Measurements from ENCODE around the gene COL6A3. TPM values are rescaled to one million over a fixed set of nuclear protein-coding genes. Genes with fewer than 3 reads are reported as not detected.
"Not testable (repeated sequence)": the region's sequence is repeated elsewhere in the genome, so short reads cannot be mapped to it uniquely, and the experiment has no call there.

COL6A3 gene
- total RNA-seq, 1 experiment from 2014 or later = 0.17 TPM

DNA sequence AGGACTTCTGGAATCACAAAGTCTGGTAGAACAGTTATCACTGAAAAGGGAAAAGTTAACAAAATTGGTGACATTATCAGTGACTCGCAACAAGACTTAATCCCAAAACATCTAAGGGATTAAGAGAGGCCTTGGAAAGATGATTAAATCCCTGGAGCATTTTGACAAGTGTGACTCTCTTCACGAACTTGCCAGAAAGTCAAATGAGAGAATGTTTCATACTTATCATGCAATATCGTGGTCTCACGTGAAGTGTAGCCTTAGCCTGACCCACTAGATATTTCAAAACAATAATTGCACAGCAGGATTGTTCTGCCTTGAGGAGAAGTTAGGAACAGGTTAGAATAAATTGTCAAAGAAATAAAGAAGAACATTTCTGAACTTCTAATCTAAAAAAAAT, 104.5 kb downstream of the COL6A3 start:
- in situ Hi-C loops (cut with HindIII; ENCODE audit: low sequenced_read_pairs) = no loop called here

DNA sequence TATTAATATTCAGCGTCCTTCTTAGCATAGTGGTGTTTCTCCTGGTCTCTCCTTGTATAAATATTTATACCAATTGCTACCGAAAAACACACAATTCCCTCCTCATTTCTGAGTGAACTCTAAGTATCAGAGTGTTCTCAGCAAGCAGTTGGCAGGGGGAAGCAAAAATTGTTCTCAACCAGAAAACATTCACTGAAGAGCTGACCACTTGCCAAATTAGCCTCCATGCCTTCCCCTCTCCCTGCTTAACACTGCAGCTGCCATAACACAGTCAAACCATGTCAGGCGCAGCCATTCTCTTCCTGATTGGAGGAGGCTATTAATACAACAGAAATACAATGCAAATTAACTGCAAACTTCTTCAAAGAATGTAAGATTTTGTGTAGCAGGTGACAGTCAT, 105.0 kb downstream of the COL6A3 start:
- DNase-seq (ENCODE audit: low spot score) = peak; percentile 9
- in situ Hi-C loops (cut with HindIII; ENCODE audit: low sequenced_read_pairs) = no loop called here

More for the DNA sequence above, 104.5 kb downstream of the COL6A3 start:
- DNase-seq (ENCODE audit: low spot score) = no peak

GRCh38 chr2:237307474-237307873, 106.5 kb downstream of the COL6A3 start:
- DNase-seq (ENCODE audit: low spot score) = no peak
- in situ Hi-C loops (cut with HindIII; ENCODE audit: low sequenced_read_pairs) = no loop called here

- no peak for DNase-seq (ENCODE audit: low spot score)
- in situ Hi-C loops (cut with HindIII; ENCODE audit: low sequenced_read_pairs) = no loop called here
Measured at GRCh38 chr2:237306787-237307170, 107.2 kb downstream of the COL6A3 start.

DNA sequence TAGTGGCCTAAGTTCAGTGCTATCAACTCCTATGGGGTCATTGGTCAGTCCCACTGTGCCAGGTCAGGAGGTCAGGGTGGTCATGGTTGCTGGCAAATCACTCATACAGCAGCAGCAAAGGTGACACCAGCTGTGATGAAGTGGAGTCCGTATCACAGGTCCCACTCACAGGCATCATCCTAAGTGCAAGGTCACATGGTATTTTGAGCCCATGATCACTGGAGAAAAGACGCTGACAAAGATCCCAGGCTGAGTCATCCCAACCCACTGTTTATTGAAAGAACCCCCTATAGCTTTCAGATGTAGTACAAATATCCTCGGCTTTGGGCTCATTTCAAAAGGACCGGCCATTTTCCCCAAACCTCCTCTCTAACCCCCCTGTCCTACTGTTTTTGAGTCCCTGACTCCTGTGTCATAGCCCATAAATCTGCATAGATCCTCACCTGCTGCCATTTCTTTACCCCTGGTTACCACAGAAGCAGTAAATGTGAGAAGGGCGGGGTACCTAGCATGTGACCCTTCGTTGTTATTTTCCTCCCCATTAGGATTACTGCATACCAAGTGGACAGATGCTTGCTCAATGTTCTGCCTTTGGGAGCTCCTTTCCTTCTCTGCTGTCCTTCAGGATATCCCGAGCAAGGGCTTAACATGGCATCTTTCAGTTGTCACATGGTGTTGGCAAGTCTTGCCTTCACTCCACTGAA, 107.7 kb downstream of the COL6A3 start:
- in situ Hi-C loops (cut with HindIII; ENCODE audit: low sequenced_read_pairs) = no loop called here
- no peak for DNase-seq (ENCODE audit: low spot score)

GRCh38 chr2:237305579-237305978, 108.4 kb downstream of the COL6A3 start:
- in situ Hi-C loops (cut with HindIII; ENCODE audit: low sequenced_read_pairs) = no loop called here
- DNase-seq (ENCODE audit: low spot score) = no peak

DNA sequence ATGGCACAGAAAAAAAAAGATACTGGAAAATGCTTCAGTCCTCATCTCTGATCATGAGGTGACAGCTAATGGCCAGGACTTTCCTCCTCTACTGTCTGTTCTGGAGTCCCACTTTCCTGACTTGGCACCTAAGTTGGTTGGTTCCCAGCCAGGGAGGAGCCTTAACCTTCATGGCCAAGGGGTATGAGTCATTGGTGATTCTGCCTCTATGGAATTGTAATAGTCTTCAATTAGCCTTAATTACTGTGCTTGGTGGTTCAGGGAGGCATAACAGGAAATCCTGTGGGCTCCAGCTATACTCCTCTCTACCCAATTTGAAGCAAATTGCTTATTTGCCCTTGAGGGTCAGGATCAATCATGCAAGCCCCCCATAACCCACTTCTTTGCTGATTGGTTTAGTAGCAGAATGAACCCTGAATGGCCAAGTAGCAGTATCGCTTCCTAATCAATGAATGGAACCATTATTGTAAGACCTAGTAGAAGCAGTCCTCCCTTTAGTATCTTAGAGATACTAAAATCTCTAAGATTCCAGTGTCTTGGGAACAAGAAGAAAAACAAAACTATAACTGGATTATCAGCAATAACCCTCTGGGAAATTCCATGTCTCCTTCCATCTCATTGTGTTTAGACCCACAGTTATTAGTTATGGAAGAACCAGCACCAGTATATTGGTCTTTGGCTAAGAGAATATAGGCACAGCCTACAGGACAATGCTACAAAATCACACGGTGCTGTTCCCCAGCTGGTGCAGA, 109.0 kb downstream of the COL6A3 start:
- in situ Hi-C loops (cut with HindIII; ENCODE audit: low sequenced_read_pairs) = no loop called here
- no peak for DNase-seq (ENCODE audit: low spot score)

DNA sequence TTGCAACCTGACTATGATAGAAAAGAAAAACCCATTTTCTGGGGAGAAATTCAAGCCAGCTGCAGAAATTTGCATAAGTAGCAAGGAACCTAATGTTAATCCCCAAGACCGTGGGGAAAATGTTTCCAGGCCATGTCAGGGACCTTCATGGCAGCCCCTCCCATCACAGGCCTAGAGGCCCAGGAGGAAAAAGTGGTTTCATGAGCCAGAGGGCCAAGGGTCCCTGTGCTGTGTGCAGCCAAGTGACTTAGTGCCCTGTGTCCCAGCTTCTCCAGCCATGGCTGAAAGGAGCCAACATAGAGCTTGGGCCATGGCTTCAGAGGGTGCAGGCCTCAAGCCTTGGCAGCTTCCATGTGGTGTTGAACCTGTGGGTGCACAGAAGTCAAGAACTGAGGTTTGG, 110.7 kb downstream of the COL6A3 start:
- in situ Hi-C loops (cut with HindIII; ENCODE audit: low sequenced_read_pairs); DNase-seq (ENCODE audit: low spot score): not testable (repeated sequence)

- in situ Hi-C loops (cut with HindIII; ENCODE audit: low sequenced_read_pairs) = no loop called here
- no peak for DNase-seq (ENCODE audit: low spot score)
Measured at GRCh38 chr2:237301595-237301994, 112.4 kb downstream of the COL6A3 start.

GRCh38 chr2:237300739-237301138, 113.2 kb downstream of the COL6A3 start:
- in situ Hi-C loops (cut with HindIII; ENCODE audit: low sequenced_read_pairs) = no loop called here
- DNase-seq (ENCODE audit: low spot score) = no peak

DNA sequence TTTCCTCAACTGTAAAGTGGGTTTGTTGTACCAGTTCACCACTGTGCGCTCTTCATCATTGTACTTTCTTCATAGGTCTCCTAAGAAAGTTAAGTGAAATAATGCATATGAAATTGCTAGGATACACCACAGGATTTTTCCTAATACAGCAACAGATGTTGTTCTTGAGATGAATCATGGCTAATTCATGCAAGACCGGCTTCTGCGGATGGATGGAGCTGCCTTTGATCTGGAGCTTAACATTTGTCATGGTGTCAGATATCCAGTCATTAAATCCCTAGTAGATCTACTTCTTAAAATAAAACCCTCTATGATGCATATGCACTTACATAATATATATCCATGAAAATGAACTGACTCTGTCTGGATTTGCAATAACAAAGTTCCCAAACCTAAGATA, 114.1 kb downstream of the COL6A3 start:
- in situ Hi-C loops (cut with HindIII; ENCODE audit: low sequenced_read_pairs) = no loop called here
- no peak for DNase-seq (ENCODE audit: low spot score)

- DNase-seq (ENCODE audit: low spot score) = no peak
Measured at GRCh38 chr2:237298151-237299118, 115.5 kb downstream of the COL6A3 start.

DNA sequence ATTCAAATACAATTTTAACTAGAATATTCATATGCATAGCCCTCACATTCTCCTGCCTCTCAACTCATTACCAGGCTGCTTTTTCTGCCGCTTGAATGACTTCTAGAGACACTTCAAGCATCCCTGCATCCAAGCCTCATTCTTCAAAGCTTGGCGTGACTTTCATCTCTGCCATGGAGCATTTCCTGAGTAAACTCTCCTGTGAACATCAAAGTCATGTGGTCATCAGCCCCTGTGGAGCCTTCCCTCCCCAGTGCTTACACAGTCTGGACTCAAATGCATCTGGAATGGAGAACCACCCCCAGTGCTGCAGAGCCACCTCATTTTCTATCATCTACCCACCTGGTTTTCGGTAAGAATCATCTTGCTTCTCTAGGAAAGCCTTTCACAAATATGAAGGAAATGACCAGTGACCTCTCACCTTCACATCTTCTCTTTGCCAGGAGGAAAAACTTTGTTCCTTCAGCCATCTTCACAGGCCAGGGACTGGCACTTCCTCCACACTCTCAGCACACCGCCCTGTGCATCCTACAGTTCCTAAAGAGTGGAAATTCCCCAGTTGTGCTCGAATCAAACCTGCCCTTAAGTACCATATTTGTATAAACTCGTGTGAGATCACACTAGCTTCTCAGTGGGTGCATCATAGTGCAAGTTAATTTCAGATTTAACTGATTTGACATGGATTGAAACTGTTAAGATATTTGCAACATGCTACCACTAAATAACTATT, 116.4 kb downstream of the COL6A3 start:
- no peak for DNase-seq (ENCODE audit: low spot score)
- in situ Hi-C loops (cut with HindIII; ENCODE audit: low sequenced_read_pairs) = no loop called here

More at GRCh38 chr2:237298151-237299118, 115.5 kb downstream of the COL6A3 start:
- in situ Hi-C loops (cut with HindIII; ENCODE audit: low sequenced_read_pairs) = no loop called here

DNA sequence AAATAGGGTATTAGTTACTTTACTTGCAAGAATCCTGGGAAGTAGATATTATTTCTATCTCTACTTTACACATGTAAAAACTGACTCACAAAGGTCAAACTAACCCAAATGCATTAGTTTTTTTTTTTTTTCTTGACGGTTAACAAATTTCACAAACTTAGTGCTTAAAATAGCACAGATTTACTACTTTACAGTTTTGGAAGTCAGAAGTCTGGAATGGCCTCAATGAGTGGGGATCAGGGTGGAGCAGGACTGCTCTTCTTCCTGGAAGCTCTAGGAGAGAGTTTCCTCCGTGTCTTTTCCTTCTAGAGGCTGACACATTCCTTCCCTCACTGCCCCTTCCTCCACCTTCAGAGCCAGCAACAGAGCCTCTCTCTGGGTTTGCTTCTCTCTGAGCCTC, 117.2 kb downstream of the COL6A3 start:
- no peak for DNase-seq (ENCODE audit: low spot score)
- in situ Hi-C loops (cut with HindIII; ENCODE audit: low sequenced_read_pairs) = no loop called here

DNA sequence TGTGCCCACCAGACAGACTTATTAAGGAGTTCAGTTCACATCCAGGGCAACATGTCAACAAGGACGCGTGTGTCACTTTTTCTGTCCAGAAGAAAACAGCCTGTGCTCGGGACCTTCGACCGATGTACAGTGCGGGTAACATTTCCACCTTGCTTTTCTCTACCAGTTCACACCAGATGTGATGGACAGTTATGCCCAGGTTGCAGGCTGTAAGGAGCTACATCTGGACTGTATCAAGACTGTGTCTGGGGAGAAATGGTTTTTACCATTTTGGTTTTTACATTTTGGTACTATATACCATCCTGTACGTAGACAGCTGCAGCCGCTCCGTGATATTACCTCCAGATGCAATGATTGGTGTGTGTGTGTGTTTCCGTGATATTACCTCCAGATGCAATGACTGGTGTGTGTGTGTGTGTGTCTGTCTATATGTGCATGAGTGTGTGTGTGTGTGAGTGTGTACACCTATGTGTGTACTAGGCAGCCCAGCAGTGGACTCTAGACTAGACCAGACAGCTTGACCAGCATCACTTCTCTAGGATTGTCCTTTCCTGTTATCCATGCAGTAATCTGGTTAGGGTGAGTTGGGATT, 118.0 kb downstream of the COL6A3 start:
- in situ Hi-C loops (cut with HindIII; ENCODE audit: low sequenced_read_pairs) = no loop called here
- DNase-seq (ENCODE audit: low spot score) = no peak

GRCh38 chr2:237294460-237294859, 119.5 kb downstream of the COL6A3 start:
- in situ Hi-C loops (cut with HindIII; ENCODE audit: low sequenced_read_pairs) = no loop called here
- no peak for DNase-seq (ENCODE audit: low spot score)

DNA sequence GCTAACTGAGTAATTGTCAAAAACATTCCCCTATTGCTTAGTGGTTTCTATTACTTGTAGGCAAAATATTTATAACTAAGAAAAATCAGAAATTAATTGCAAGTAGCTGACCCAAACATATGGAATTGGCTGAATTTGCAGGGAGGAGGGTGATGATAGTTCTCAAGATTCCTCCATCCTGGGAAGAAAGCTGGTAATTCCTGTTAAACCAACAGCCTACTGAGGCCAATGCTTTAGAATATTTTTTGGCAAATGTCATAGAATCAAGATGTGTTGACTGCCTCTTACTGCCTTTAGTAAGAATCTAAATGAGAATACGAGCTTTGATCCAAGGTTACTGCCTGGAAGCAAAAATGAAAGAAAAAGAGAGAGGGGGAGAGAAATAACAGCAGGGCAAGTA, 120.0 kb downstream of the COL6A3 start:
- in situ Hi-C loops (cut with HindIII; ENCODE audit: low sequenced_read_pairs) = no loop called here
- DNase-seq (ENCODE audit: low spot score) = no peak

DNA sequence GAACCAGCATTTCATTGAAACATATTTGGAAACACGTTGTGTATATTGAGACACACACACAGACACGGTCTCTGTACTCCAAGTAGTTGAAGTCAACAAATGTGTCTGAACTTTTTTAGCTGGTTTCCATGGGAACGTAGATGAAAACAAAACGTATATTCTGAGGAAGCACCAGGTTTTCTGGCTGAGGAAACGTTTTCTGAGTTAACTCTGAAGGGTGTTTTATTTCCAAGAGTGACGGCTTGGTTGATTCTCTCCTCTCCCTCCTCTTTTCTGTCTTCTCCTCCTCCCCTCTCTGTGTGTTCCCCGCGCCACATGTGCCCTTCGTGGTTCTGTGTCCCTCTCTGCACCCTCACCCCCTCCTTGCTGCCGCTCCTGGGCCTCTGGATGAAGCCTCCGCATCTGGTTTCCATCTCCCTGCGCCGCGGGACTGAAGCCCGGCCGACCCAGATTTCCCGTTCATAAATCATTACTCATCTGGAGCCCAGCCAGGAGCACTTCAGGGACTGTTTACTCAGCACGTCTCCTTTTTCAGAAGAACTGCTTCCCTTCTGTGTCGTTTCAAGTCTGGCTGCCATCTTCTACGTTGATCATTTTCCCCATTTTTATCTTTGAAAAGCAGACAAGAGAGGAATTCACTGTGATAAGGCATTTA, 122.7 kb downstream of the COL6A3 start:
- in situ Hi-C loops (cut with HindIII; ENCODE audit: low sequenced_read_pairs) = no loop called here
- DNase-seq (ENCODE audit: low spot score) = peak; percentile 10

Data from G401 (cell line).